ENCODE data around the gene ARHGAP15. TPM values are rescaled to one million over a fixed set of nuclear protein-coding genes. Genes with fewer than 3 reads are reported as not detected.

The ARHGAP15 gene
- polyA plus RNA-seq, 1 donor from 2014 or later = 190 TPM

GRCh38 chr2:143152637-143153036 lies 23.4 kb downstream of the ARHGAP15 start:
- H3K36me3 Mint-ChIP-seq = peaks cover 4% of the 10 kb centered on the region
- H3K4me3 Mint-ChIP-seq = peak overlapping the region in 3 of 4 donors; percentile 19 to 82 (median 72)
- H3K27me3 Mint-ChIP-seq = no peaks in the 10 kb centered on the region
- H3K27ac Mint-ChIP-seq = peak overlapping the region; percentile 83 to 93 (median 86)
- no peaks in the 10 kb centered on the region for H3K9me3 Mint-ChIP-seq
- peaks cover 56 to 79% (median 58%) of the 10 kb centered on the region in 3 donors for H3K4me1 Mint-ChIP-seq

- no peaks in the 10 kb centered on the region for H3K9me3 Mint-ChIP-seq
- no peak overlapping the region for H3K4me3 Mint-ChIP-seq
- H3K27me3 Mint-ChIP-seq = no peaks in the 10 kb centered on the region
Observed at GRCh38 chr2:143155661-143156060, 26.4 kb downstream of the ARHGAP15 start.

DNA sequence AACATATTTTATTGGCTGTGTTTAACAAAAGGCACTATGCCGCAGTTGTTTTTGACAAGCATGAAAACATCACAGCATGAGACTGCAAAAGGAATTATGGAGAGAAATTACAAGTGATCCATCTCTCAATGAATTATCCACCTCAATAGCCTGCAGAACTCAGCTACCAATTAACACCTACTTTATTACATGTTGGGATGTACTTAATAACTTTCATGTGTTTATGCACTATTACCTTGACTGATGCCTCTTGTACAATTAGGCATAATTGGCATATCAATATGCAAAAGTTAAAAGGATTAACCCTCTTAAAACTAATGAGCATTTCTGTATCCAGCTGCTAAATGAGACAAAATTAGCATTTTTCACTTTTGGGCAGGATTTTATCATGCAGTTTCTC lies 27.8 kb downstream of the ARHGAP15 start:
- Mint-ChIP-seq H3K27me3 (no peaks in the 10 kb centered on the region), H3K4me1 (peaks cover 61 to 73% (median 63%) of the 10 kb centered on the region in 3 donors), H3K9me3 (no peaks in the 10 kb centered on the region), H3K4me3 (peak overlapping the region in 1 of 4 donors; percentile 73), H3K36me3 (peaks cover 4% of the 10 kb centered on the region), H3K27ac (peak overlapping the region in 1 of 3 donors; percentile 7)

More at GRCh38 chr2:143155661-143156060, 26.4 kb downstream of the ARHGAP15 start:
- H3K36me3 Mint-ChIP-seq = peaks cover 4% of the 10 kb centered on the region
- H3K27ac Mint-ChIP-seq = peak overlapping the region; percentile 30 to 87 (median 35)
- peaks cover 61 to 73% (median 63%) of the 10 kb centered on the region in 3 donors for H3K4me1 Mint-ChIP-seq

DNA sequence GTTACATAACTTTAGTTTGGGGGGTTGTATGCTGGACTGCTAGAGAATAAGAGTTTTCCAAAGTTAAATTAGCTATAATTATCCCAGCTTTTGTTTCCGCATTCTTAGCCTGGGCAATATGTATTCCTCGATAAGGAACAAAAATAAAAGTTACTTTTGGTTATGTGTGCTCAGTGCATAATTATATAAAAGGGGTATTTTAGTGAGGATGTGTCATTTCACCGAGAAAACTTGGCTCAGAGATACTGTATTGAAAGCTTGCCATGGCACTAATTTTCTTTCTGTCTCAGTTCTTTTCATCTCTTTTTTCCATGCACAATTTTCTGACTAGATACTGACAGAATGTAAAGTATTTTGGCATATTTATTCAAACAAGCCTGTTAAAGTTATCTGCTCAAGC lies 28.2 kb downstream of the ARHGAP15 start:
- Mint-ChIP-seq H3K27ac (peak overlapping the region in 2 of 3 donors; percentile 69 to 96), H3K36me3 (peaks cover 2% of the 10 kb centered on the region), H3K9me3 (no peaks in the 10 kb centered on the region), H3K4me3 (peak overlapping the region in 2 of 4 donors; percentile 73 to 91), H3K27me3 (no peaks in the 10 kb centered on the region), H3K4me1 (peaks cover 57 to 72% (median 62%) of the 10 kb centered on the region in 3 donors)

GRCh38 chr2:143158098-143158497 lies 28.9 kb downstream of the ARHGAP15 start:
- Mint-ChIP-seq H3K27me3 (no peaks in the 10 kb centered on the region), H3K9me3 (no peaks in the 10 kb centered on the region), H3K4me3 (peak overlapping the region in 3 of 4 donors; percentile 46 to 82 (median 73)), H3K4me1 (peaks cover 54 to 68% (median 61%) of the 10 kb centered on the region in 3 donors), H3K27ac (peak overlapping the region; percentile 39 to 90 (median 60)), H3K36me3 (peaks cover 2% of the 10 kb centered on the region)

GRCh38 chr2:143158551-143159485 lies 29.6 kb downstream of the ARHGAP15 start:
- Mint-ChIP-seq H3K4me3 (peak overlapping the region; percentile 9 to 82 (median 59)), H3K4me1 (peaks cover 58 to 72% (median 63%) of the 10 kb centered on the region in 3 donors), H3K27me3 (no peaks in the 10 kb centered on the region), H3K9me3 (no peaks in the 10 kb centered on the region), H3K27ac (peak overlapping the region; percentile 39 to 90 (median 60)), H3K36me3 (peaks cover 2% of the 10 kb centered on the region)

GRCh38 chr2:143159486-143159840 lies 30.2 kb downstream of the ARHGAP15 start:
- no peaks in the 10 kb centered on the region for H3K27me3 Mint-ChIP-seq
- H3K4me3 Mint-ChIP-seq = peak overlapping the region in 1 of 4 donors; percentile 7
- H3K27ac Mint-ChIP-seq = peak overlapping the region in 2 of 3 donors; percentile 7 to 48
- peaks cover 3% of the 10 kb centered on the region for H3K36me3 Mint-ChIP-seq
- no peaks in the 10 kb centered on the region for H3K9me3 Mint-ChIP-seq
- peaks cover 58 to 71% (median 64%) of the 10 kb centered on the region in 3 donors for H3K4me1 Mint-ChIP-seq

GRCh38 chr2:143160732-143161707 lies 31.8 kb downstream of the ARHGAP15 start:
- H3K36me3 Mint-ChIP-seq = peaks cover 1% of the 10 kb centered on the region
- H3K9me3 Mint-ChIP-seq = no peaks in the 10 kb centered on the region
- peaks cover 54 to 66% (median 56%) of the 10 kb centered on the region in 3 donors for H3K4me1 Mint-ChIP-seq
- peak overlapping the region in 1 of 3 donors; percentile 48 for H3K27ac Mint-ChIP-seq
- H3K4me3 Mint-ChIP-seq = no peak overlapping the region
- no peaks in the 10 kb centered on the region for H3K27me3 Mint-ChIP-seq

DNA sequence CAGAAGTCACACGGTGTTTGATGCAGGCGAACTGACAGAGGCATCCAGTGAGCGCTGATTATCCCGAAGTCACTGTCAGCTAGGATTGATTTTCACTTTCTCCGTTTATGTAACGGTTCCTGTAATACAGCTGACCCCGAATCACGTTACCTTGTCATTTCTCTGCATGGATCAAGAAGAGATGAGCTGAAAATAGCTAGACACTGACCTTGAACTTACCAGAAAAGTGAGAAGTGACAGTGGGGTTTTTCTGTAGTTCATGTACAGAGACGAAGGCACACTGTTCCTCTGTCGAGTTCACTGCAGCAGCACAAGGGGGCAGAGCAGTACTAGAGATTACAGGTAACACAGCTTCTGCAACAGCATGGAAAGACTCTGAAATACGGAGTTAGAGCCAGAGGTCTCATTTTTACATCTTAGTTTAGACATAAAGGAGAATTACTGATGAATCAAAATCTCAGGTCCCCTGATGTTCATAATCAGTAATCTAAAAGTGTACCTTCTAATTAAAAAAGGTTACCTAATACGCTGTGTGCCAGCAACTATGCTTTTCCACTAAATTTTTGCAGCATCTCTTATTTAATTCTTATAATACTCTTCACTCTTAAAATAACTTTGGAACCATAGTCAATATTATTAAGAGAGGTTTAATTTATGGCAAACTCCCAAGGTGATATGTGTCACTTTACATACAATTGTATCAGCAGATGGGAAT lies 33.1 kb downstream of the ARHGAP15 start:
- Mint-ChIP-seq H3K27ac (peak overlapping the region in 2 of 3 donors; percentile 6 to 25), H3K36me3 (peaks cover 1% of the 10 kb centered on the region), H3K9me3 (no peaks in the 10 kb centered on the region), H3K4me3 (no peak overlapping the region), H3K4me1 (peaks cover 54 to 61% (median 56%) of the 10 kb centered on the region in 3 donors), H3K27me3 (no peaks in the 10 kb centered on the region)

DNA sequence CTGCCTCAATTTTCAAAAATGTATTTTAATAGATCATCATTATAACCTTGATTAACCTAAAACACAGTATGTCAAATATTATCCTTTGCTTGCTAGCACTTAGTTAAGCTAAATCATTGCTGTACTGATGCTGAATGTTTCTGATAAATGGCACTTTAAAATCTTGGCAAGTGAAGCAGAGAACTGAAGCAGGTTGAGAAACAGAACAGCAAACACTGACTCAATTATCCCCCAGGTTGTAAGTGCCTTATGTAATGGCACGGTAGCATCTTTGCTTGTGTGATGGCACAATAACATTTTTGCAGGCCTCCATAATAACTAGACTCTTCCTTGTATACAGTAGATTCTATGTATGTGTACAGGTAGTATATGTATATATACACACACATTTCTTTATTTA lies 33.8 kb downstream of the ARHGAP15 start:
- Mint-ChIP-seq H3K27me3 (no peaks in the 10 kb centered on the region), H3K4me1 (peaks cover 54 to 60% (median 56%) of the 10 kb centered on the region in 3 donors), H3K4me3 (no peak overlapping the region), H3K36me3 (peaks cover 1% of the 10 kb centered on the region), H3K9me3 (no peaks in the 10 kb centered on the region), H3K27ac (peak overlapping the region in 1 of 3 donors; percentile 20)

- peak overlapping the region in 1 of 3 donors; percentile 8 for H3K27ac Mint-ChIP-seq
- no peaks in the 10 kb centered on the region for H3K27me3 Mint-ChIP-seq
- H3K36me3 Mint-ChIP-seq = peaks cover 1% of the 10 kb centered on the region
- H3K4me1 Mint-ChIP-seq = peaks cover 50 to 57% (median 53%) of the 10 kb centered on the region in 3 donors
- no peaks in the 10 kb centered on the region for H3K9me3 Mint-ChIP-seq
- peak overlapping the region in 2 of 4 donors; percentile 5 to 76 for H3K4me3 Mint-ChIP-seq
Observed at GRCh38 chr2:143163499-143163898, 34.3 kb downstream of the ARHGAP15 start.

- H3K36me3 Mint-ChIP-seq = peaks cover 1% of the 10 kb centered on the region
- no peaks in the 10 kb centered on the region for H3K9me3 Mint-ChIP-seq
- H3K27me3 Mint-ChIP-seq = no peaks in the 10 kb centered on the region
- H3K4me3 Mint-ChIP-seq = no peak overlapping the region
- H3K4me1 Mint-ChIP-seq = peaks cover 36 to 52% (median 49%) of the 10 kb centered on the region in 3 donors
- peak overlapping the region in 2 of 3 donors; percentile 37 to 76 for H3K27ac Mint-ChIP-seq
Observed at GRCh38 chr2:143165291-143165690, 36.1 kb downstream of the ARHGAP15 start.

DNA sequence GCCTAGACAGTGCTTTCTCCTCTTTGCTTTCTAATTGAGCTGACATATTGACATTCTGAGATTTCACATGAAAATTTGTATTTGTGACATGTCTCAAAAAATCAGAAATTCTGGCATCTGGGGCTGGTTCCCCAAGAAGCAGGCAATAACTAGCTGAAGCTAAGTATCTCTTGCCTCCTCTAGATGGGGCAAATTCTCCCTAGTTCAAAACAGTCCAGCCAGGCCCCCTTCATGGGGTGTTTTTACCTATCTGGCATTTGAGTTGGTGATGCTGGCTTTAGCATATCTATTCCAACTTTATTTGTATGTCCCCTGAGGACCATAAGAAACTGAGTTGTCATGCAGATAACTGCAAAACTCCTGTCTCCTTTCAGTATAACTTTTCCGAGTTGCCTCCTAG lies 39.9 kb downstream of the ARHGAP15 start:
- Mint-ChIP-seq H3K9me3 (no peaks in the 10 kb centered on the region), H3K27me3 (no peaks in the 10 kb centered on the region), H3K27ac (no peak overlapping the region), H3K4me3 (no peak overlapping the region), H3K36me3 (peaks cover 1% of the 10 kb centered on the region), H3K4me1 (peaks cover 28 to 44% (median 41%) of the 10 kb centered on the region in 3 donors)

- Mint-ChIP-seq H3K27me3 (no peaks in the 10 kb centered on the region), H3K36me3 (peaks cover 1% of the 10 kb centered on the region), H3K9me3 (no peaks in the 10 kb centered on the region), H3K27ac (peak overlapping the region in 1 of 3 donors; percentile 68), H3K4me1 (peaks cover 36 to 53% (median 48%) of the 10 kb centered on the region in 3 donors), H3K4me3 (no peak overlapping the region)
Observed at GRCh38 chr2:143171817-143172216, 42.6 kb downstream of the ARHGAP15 start.

Data from IgD-negative memory B cell (primary cell).